Measurements from ENCODE around the gene TMPRSS2. TPM values are rescaled to one million over a fixed set of nuclear protein-coding genes. Genes with fewer than 3 reads are reported as not detected.

Gene TMPRSS2
- total RNA-seq, 3 donors from 2014 or later: 32.1 to 56.6 TPM; not detected in 1

GRCh38 chr21:41520560-41521442 lies 12.8 kb upstream of the TMPRSS2 start:
- H3K9me3 ChIP-seq: no peaks in the 10 kb centered on the region
- no peak overlapping the region for H3K27ac ChIP-seq
- no peak overlapping the region for H3K4me3 ChIP-seq
- TF ChIP-seq POLR2AphosphoS5 (IDR thresholded peaks at IDR 0.05) (no peak), POLR2A (IDR thresholded peaks at IDR 0.05) (no peak), CTCF (IDR thresholded peaks at IDR 0.05) (no peak)
- H3K27me3 ChIP-seq: no peaks in the 10 kb centered on the region
- no peak for DNase-seq (ENCODE audit: low spot score in 2 of 2)
- intact Hi-C loops (cut with DNase I; ENCODE audit: low total_unique reads): loop anchor here (10.0 kb wide), 1 partner anchor 64 kb away; no protein-coding TSS in a partner anchor
- no peaks in the 10 kb centered on the region for H3K36me3 ChIP-seq
- no peaks in the 10 kb centered on the region for H3K4me1 ChIP-seq

GRCh38 chr21:41519806-41520559 lies 12.0 kb upstream of the TMPRSS2 start:
- intact Hi-C loops (cut with DNase I; ENCODE audit: low total_unique reads): loop anchor here (10.0 kb wide), 2 partner anchors 65 to 1985 kb away; no protein-coding TSS in a partner anchor

GRCh38 chr21:41518757-41519156 lies 10.8 kb upstream of the TMPRSS2 start:
- Histone ChIP-seq H3K4me1 (no peaks in the 10 kb centered on the region), H3K4me3 (no peak overlapping the region), H3K9me3 (no peaks in the 10 kb centered on the region), H3K36me3 (no peaks in the 10 kb centered on the region), H3K27me3 (no peaks in the 10 kb centered on the region), H3K27ac (no peak overlapping the region)
- intact Hi-C loops (cut with DNase I; ENCODE audit: low total_unique reads): loop anchor here (10.0 kb wide), 1 partner anchor 1984 kb away; no protein-coding TSS in a partner anchor
- TF ChIP-seq CTCF (IDR thresholded peaks at IDR 0.05): no peak
- TF ChIP-seq POLR2AphosphoS5 (IDR thresholded peaks at IDR 0.05): no peak
- no peak for TF ChIP-seq POLR2A (IDR thresholded peaks at IDR 0.05)
- no peak for DNase-seq (ENCODE audit: low spot score in 2 of 2)

More at GRCh38 chr21:41519806-41520559, 12.0 kb upstream of the TMPRSS2 start:
- Histone ChIP-seq H3K4me1 (no peaks in the 10 kb centered on the region), H3K4me3 (no peak overlapping the region), H3K27ac (no peak overlapping the region), H3K9me3 (no peaks in the 10 kb centered on the region), H3K27me3 (no peaks in the 10 kb centered on the region), H3K36me3 (no peaks in the 10 kb centered on the region)
- no peak for TF ChIP-seq CTCF (IDR thresholded peaks at IDR 0.05)
- no peak for TF ChIP-seq POLR2AphosphoS5 (IDR thresholded peaks at IDR 0.05)
- no peak for TF ChIP-seq POLR2A (IDR thresholded peaks at IDR 0.05)
- DNase-seq (ENCODE audit: low spot score in 2 of 2): no peak

- no peaks in the 10 kb centered on the region for H3K36me3 ChIP-seq
- H3K9me3 ChIP-seq: no peaks in the 10 kb centered on the region
- no peaks in the 10 kb centered on the region for H3K4me1 ChIP-seq
- H3K27me3 ChIP-seq: peaks cover 0 to 7% of the 10 kb centered on the region in 2 donors
- DNase-seq (ENCODE audit: low spot score in 2 of 2): no peak
- TF ChIP-seq POLR2AphosphoS5 (IDR thresholded peaks at IDR 0.05) (no peak), POLR2A (IDR thresholded peaks at IDR 0.05) (no peak), CTCF (IDR thresholded peaks at IDR 0.05) (no peak)
- no peak overlapping the region for H3K27ac ChIP-seq
- intact Hi-C loops (cut with DNase I; ENCODE audit: low total_unique reads): loop anchor here (10.0 kb wide), 1 partner anchor 1977 kb away; no protein-coding TSS in a partner anchor
- H3K4me3 ChIP-seq: no peak overlapping the region
Measured at GRCh38 chr21:41511858-41512257, 3.9 kb upstream of the TMPRSS2 start.

All from breast epithelium (tissue), 4 donors.